DMS79 (cell line): ENCODE results near the gene CTCFL.

Source experiments
- DNase-seq: peaks from one replicate; lab custom pipeline; 2025; lab: John Stamatoyannopoulos, UW

CTCFL gene

DNA sequence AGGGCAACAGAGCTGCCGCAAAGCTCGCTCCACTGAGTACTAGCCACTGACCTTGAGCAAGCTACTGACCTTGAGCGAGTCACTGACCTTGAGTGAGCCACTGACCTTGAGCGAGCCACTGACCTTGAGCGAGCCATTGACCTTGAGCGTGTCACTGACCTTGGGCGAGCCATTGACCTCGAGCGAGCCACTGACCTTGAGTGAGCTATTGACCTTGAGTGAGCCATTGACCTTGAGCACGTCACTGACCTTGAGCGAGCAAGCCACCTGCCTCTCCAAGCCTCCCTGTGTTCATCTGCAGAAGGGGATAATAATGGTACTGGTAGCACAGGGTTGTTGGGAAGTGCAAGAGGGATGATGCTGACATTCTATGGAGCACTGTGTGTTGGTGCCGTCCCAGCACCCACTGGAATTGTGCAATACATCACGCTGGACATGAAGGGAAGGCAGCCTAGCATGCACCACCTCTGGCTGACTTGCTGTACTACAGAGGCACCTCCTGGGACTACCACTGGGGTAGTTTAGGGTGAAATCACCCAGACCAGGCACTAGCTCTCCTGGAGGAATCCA, 60.2 kb downstream of the CTCFL start:
- no peak for DNase-seq

DNA sequence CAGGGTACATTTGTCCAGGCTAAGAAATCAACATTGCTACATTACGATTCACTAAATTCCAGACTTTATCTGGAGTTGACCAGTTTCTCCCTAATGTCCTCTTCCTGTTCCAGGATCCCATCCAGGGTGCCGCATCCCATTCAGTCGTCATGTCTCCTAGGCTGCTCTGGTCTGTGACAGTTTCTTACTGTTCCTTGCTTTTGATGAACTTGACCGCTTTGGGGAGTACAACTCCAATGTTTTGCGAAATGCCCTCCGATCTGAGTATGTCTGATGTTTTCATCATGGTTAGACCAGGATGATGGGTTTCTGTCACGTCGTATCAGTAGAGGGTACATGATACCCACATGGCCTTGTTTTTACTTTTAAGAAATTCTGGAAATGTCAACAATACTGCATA, 62.2 kb downstream of the CTCFL start:
- no peak for DNase-seq

DNA sequence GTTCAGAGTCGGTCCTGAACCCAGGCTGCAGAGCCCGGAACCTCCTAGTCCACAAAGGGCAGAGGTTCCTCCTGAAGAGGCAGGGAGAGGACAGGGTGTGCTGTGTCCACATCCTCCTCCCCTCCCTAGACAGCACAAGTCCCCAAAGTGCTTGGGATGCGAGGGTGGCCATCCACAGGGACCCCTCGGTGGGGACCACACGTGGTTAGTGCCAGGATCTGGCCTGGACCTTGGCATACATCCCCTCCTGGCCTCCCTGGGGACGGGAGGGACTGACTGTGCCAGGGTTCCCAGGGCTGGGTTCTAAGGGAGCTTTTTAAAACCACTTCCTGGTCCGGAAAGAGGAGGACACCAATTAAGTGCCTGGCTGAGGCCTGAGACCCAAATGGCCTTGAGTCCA, 63.2 kb downstream of the CTCFL start:
- no peak for DNase-seq

DNA sequence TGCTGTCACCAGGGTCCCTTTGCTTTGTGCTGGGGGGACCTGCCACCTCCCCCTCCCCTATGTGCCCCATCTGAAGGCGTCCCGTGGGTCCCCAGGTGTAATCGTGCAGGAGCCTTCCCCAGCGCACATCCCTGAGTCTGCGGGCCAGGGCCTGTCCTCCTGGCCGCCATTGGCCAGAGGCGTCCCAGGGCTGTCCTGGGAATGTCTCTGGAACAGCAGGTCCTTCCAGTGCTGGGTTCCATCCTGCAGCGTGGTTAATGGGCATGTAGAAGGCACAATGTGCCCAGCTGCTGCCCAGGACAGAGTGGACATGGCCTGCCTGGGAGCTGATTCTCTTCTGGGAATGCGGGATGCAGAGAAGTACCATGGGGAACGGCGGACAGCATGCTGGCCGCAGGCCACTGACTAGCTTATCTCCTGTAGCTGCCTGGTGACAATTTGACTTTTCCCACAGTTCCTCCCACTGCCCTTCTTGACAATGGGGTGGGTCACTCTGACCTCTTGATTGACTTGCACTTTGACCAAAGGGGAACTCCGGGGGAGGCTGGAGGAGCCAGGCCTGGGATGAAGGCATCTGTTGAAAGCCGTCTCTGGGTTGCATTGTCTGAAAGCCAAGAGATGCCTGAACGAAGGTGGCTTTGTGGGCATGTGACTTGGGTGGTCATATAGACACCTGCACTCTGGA, 64.0 kb downstream of the CTCFL start:
- no peak for DNase-seq

DNA sequence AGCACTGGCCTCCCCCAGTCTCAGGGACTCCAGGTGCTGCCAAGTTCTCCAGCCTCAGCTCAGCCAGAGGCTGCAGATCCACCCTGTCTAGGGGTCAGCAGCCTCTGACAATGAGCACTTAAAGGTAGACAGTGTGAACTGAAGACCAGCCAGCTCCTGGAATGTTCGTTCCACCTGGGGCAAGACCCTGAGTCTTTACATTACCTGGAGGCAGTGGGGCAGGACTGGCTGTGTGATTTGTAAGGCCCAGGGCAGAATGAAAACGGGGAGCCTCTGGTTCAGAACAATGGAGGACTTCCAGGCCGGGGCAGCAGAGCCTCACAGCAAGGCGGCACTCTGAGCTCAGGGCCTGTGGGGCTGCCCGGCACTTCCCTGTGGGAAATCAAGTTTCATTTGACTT, 65.0 kb downstream of the CTCFL start:
- no peak for DNase-seq

DNA sequence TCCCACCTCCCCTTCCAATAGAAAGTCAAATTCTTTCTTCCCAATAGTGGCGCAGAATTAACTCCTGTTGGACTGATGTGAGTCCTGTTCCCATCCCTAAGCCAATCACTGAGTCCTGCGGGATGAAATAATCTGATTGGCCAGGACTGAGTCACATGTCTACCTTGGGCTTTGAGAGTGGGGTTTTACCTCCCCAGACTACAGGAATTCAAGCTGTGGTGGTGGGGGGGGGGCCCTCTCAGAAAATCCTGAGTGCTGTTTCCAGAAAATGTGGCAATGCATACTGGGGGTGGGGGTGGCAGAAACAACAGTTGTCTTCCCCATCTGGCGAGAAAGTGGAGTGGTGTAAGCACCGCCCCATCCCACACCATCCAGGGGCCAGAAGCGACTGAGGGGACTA, 65.7 kb downstream of the CTCFL start:
- no peak for DNase-seq

DNA sequence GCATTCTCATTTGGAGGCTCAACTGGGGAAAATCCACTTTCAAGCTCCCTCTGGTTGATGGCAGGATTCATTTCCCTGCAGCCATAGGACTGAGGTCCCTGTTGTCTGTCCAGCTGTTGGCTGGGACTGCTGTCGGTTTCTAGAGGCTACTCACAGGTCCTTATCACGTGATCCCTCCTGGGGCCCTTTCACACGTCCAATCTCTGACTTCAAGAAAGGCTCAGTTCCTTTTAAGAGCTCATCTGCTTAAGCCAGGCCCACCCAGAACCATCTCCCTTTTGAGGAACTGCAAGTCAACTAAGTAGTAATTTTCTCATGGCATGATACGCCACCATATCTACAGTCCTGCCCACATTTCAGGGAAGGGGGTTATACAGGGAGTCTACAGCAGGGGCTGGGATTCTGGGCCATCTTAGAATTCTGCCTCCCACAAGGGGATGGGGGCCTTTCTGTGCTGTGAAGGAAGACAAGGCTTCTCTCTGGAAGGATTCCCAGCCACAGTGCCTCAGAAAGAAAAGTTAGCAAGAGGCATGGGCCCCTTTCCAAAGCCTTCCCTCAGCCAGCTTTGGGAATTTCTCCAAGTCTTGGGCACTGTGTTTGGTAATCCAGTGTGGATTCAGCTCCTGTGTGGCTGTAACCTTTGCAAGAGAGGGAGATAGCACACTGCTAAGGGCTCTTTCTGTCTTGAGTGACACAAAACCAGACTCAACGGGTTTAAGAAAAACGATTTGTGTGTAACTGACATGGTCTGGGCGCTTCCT, 66.4 kb downstream of the CTCFL start:
- no peak for DNase-seq

DNA sequence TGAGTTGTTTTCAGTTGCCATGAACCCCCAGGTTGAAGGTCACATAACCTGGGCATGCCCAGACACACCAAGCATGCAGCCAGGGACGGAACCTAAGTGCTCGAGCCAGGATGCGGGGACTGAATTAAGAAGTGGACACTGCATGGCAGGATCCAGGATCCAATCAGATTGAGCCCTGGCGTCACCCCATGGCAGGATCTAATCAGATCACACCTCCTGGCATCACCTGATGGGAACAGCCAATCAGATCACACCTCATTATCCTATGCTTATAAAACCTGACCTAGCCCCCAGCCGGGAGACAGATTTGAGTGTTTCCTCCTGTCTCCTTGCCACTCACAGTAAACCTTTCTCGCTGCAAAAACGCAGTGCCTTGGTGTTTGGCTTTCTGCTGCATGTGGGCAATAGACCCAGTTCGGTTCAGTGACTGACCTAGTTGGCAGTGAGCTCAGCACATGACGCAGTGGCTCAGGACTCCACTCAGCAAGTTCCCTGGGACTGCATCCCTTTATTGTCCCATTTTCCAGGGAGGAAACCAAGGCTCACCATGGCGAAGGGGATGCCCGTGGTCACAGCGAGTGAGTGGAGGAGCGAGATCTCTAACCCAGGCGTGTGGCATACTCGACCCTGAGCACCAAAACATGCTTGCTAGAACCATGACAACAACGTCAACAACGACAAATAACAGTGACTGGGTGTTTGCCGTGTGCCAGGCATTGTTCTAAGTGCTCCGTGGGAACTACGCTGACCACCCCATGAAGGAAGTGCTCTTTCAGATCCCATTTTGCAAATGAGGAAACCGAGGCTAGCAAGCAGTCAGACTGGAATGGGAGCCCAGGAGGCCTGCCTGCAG, 67.5 kb downstream of the CTCFL start:
- DNase-seq, result no peak

DNA sequence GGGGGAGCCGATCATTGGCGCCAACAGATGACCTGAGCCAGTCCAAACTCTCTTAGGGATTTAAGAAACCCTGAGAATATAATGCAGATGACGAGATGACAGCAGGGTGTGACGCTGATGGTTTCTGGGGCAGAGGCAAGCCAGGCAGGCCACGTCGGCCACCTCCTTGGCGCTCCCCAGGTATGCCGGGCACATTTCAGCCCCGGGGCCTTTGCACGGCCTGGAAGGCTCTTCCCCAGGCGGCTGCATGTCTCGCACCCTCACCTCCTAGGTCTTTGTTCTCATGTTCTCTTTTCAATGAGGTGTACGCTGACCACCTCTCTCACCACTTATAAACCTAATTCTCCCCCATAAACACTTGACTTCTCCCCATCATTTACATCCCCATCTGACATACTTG, 68.8 kb downstream of the CTCFL start:
- DNase-seq, result no peak

DNA sequence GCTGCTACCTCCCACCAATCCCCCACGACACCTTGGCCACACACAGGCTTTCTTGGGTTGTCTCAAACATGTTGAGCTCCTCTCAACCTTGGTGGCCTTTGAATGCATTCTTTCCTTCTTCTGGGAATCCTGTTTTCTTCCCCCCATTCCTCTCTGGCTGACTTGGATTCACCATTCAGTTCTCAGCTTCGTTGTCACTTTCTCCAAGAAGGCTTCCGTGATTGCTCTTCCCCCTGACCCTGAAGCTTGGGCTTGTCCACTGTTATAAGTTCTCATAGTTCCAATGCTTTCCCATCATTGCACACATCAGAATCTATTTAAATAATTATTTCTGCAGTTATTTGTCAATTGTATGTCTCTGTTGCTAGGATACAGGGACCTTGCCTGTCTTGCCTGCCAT, 69.6 kb downstream of the CTCFL start:
- no peak for DNase-seq

DNA sequence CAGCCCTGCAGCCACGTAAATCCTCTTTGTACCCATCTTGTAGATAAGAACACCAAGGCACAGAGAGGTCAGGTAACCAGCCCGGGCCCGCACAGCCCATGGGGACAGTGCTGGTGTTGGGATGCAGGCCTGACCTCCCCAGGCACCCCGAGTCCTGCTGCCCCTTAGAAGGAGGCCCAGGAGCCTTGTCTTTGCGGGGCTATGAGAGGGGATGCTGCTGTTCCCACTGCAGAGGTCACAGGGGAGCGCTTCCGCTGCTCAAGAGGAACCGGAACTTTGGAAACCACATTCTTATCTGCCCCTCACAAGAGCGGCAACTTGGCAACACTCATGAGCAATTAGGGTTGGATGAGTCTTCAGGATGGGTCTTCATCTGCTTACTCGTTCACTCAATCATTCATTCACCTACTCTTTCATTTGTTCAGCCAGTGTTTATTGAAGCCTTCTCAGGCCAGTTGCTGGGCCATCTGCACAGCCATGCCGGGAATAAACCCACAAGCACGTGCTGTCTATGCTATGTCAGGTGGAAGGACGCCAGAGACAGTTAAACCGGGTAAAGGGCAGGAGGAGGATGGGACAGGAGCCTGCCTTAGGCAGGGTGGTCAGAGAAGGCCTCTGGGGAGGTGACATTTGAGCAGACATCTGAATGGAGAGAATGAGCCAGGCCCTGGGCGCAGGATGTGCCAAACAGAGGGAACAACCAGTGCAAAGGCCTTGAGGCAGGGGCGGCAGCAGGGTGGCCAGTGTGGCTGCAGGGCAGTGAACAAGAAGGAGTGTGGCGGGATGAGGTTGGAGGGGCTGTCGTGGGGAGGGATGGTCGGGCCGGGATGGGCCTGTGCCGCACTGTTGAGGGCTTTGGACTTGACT, 72.9 kb downstream of the CTCFL start:
- no peak for DNase-seq

DNA sequence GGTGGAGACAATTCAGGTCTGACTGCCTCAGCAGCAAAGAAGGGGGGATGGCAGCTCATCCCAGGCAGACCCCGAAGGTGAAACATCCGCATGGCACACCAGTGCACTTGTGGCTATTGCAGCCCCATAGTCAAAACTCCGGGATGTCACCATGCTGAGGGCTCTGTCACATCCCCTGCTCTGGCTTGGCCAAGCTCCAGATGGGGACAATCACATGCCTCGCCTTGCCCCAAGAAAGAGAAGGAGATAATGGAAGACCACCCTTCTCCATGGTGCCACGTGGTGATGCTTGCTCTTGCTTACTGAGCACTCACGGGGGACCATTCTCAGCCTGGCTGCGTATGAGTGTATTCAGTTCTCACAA, 73.5 kb downstream of the CTCFL start:
- no peak for DNase-seq

DNA sequence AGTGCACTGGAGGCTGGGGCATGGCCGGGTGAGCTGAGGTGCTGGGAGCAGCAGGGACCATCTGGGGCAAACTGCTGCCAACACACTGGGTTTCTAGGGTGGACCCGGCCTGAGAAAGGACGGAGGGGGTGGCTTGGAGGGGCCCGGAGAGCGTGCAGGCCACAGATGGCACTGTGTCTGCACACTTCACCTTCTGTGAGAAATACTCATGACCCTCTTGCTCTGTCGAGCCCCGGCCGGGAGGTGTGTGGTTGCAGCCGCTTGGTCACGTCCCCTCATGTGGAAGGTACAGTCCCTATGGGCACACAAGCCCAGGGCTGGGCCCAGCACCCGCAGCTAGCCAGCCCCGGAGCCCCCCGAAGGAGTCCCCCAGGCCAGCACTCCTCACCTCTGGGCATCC, 74.0 kb downstream of the CTCFL start:
- no peak for DNase-seq

DNA sequence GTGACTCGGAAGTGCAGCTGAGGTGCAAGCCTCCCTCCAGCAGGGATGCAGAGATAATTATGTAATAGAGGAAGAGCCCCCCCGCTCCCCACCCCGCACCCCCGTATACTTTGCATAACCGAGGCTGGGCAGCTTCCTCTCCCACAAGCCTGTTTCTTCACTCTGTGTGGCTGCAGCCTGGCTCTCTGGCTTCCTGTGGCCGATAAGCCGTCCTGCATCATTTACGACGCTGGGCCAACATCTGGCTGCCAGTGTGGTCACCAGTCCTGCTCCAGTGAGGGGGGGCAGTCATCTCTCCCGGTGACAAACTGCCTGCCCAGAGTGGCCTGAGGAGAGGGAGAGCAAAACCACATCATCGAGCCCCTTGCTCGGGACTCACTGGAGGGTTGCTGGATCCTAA, 74.5 kb downstream of the CTCFL start:
- no peak for DNase-seq

DNA sequence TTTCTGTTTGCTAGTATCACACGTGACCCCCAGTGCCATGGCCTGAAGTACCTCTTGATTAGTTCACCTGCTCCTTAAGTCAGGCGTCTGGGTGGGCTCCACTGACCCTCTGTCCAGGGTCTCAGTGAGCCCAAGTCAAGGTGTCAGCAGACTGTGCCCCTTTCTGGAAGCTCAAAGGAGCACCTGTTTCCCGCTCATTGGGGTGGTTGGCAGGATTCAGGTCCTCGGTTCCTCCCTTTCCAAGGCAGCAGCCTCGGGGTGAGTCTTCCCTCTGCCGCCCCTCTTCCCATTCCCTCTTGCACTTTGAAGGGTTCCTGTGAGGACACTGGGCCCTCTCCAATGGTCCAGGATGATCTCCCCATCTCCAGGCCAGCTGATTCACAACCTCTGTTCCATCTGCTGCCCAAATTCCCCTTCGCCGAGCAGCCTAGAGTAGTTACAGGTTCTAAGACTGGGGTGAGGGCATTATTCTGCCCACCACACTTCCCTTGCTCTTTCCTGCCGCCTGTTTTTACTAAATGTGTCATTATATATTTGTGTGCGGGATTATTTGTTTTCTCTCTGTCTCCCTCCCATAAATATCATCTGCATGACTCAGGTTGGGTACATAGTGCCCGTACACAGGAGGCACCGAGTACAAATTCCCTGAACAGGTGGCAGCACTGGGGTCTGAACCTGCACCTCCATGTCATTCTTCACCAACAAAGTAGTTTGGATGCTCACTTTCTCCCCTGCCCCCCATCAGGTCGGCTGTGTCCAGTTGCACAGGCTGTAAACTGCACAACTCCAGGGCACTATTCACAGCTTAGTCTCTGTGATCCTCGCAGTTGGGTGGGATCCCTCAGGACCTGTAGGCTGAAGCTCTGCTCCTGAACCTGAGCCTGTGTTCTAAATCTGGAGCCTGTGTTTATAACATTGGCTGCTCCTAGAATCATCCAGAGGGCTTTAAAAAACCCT, 75.3 kb downstream of the CTCFL start:
- DNase-seq, result no peak

DNA sequence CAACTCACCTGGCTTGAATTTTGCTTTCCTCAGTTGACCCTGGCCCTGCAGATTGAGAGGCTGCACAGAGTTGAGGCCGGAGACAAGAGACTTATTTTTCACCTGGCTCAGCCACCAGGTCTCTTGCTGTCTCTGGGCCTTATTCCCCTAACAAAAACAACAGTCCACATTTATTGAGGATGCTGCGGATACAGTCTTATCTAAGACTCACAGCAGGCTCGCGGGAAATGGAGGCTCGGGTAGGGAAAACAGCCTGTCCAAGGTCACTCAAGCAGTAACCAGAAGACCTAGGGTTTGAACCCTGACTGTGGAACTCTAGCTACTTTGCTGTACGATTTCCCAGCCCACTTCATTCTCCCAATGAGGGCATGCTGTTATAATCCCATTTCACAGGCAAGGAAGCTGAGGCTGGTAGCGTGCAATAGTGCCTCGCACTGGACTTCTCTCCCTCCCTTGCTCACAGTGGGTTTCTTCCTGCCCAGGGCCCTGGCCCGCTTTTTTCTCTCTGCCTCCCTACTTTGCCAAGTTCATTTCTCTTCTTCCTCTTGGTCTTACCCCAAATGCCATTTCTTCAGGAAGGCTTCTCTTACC, 76.1 kb downstream of the CTCFL start:
- no peak for DNase-seq
